ENCODE data around the gene TNFRSF6B. TPM values are rescaled to one million over a fixed set of nuclear protein-coding genes. Genes with fewer than 3 reads are reported as not detected.

TNFRSF6B gene
- total RNA-seq, 1 donor from 2014 or later, result 2.8 TPM

DNA sequence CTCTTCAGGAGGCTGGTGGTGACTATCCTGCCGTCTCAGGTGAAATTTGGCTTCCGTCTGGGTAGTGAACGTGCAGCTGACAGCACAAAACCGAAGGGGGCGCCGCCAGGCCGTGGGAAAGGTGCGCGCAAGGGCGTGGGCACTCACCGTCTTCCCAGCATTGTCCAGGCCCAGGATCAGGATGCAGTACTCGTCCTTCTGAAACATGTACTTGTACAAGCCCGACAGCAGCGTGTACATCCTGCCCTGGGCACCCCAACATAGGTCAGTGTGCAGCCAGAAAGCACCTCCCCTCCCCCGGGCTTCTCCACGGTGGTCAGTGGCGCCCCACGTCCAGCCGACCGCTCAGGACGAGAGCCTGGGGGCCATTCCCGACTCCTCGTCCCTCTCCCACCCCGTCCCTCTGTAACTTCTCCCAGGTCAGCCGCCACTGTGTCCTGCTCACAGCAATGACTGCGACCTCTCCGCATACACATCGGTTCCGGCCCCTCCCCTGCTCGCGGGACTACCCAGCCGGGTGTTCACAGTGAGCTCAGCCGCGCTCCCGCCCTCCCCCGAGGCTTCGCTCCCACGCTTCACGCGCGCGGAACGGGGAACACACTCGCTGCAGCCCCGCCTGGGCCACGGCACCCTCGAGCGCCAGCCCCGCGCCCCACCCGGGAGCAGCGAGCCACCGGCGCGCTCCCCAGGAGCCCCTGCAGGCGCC is 10.6 kb downstream of the TNFRSF6B start:
- H3K27ac Mint-ChIP-seq (ENCODE audit: unreplicated experiment), result peak overlapping the region; percentile 77
- Histone ChIP-seq H3K4me1 (ENCODE audit: insufficient read depth, low read length) (peaks cover 17% of the 10 kb centered on the region), H3K9ac (ENCODE audit: low read length) (peak overlapping the region; percentile 79), H3K27ac (ENCODE audit: low read depth, low read length) (peak overlapping the region; percentile 63), H3K79me2 (ENCODE audit: insufficient read depth, low read length) (peaks cover 82% of the 10 kb centered on the region), H3K9me3 (ENCODE audit: insufficient read depth, low read depth, low read length) (no peaks in the 10 kb centered on the region), H3K36me3 (ENCODE audit: insufficient read depth, low read length) (peaks cover 20% of the 10 kb centered on the region), H2AFZ (ENCODE audit: low read depth, low read length) (peak overlapping the region; percentile 81), H3K27me3 (ENCODE audit: insufficient read depth, low read length) (no peaks in the 10 kb centered on the region), H3K4me3 (ENCODE audit: insufficient read depth, low read depth, low read length) (peak overlapping the region; percentile 77), H4K20me1 (ENCODE audit: insufficient read depth, low read length) (peaks cover 49% of the 10 kb centered on the region), H3K4me2 (ENCODE audit: low read length) (peak overlapping the region; percentile 89)
- DNase-seq (ENCODE audit: low read depth) (no peak), FAIRE-seq (no peak)
- peaks cover 13% of the 10 kb centered on the region for H3K36me3 Mint-ChIP-seq (ENCODE audit: low read depth, unreplicated experiment)
- peaks cover 12% of the 10 kb centered on the region for H3K4me1 Mint-ChIP-seq (ENCODE audit: low read depth, unreplicated experiment)
- peak overlapping the region; percentile 91 for H3K4me3 Mint-ChIP-seq (ENCODE audit: unreplicated experiment)
- TF ChIP-seq EZH2 (IDR thresholded peaks at IDR 0.05; ENCODE audit: insufficient read depth, low read length), result no peak
- TF ChIP-seq, protein P1, sequence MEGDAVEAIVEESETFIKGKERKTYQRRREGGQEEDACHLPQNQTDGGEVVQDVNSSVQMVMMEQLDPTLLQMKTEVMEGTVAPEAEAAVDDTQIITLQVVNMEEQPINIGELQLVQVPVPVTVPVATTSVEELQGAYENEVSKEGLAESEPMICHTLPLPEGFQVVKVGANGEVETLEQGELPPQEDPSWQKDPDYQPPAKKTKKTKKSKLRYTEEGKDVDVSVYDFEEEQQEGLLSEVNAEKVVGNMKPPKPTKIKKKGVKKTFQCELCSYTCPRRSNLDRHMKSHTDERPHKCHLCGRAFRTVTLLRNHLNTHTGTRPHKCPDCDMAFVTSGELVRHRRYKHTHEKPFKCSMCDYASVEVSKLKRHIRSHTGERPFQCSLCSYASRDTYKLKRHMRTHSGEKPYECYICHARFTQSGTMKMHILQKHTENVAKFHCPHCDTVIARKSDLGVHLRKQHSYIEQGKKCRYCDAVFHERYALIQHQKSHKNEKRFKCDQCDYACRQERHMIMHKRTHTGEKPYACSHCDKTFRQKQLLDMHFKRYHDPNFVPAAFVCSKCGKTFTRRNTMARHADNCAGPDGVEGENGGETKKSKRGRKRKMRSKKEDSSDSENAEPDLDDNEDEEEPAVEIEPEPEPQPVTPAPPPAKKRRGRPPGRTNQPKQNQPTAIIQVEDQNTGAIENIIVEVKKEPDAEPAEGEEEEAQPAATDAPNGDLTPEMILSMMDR (IDR thresholded peaks at IDR 0.05; ENCODE audit: insufficient read depth, low read depth, low read length), result peak; percentile 14
- H3K27me3 Mint-ChIP-seq (ENCODE audit: low read depth, unreplicated experiment), result no peaks in the 10 kb centered on the region
- no peaks in the 10 kb centered on the region for H3K9me3 Mint-ChIP-seq (ENCODE audit: unreplicated experiment)

GRCh38 chr20:63707558-63708300 is 11.3 kb downstream of the TNFRSF6B start, which contains the start of the genes ARFRP1 and ZGPAT:
Gene ARFRP1 (minus strand): TSS chr20:63707976. CDS start chr20:63707091, 885 bp downstream.
Gene ZGPAT (plus strand): TSS chr20:63708039. CDS start chr20:63708581, 542 bp downstream.
- Histone ChIP-seq H3K4me1 (ENCODE audit: insufficient read depth, low read length) (peaks cover 17% of the 10 kb centered on the region), H3K27me3 (ENCODE audit: insufficient read depth, low read length) (no peaks in the 10 kb centered on the region), H3K36me3 (ENCODE audit: insufficient read depth, low read length) (peaks cover 25% of the 10 kb centered on the region), H3K9ac (ENCODE audit: low read length) (peak within 1 kb of the TSS; percentile 79), H3K27ac (ENCODE audit: low read depth, low read length) (peak within 1 kb of the TSS; percentile 63), H3K4me2 (ENCODE audit: low read length) (peak within 1 kb of the TSS; percentile 89), H3K4me3 (ENCODE audit: insufficient read depth, low read depth, low read length) (peak within 1 kb of the TSS; percentile 77), H3K9me3 (ENCODE audit: insufficient read depth, low read depth, low read length) (no peaks in the 10 kb centered on the region), H4K20me1 (ENCODE audit: insufficient read depth, low read length) (peaks cover 56% of the 10 kb centered on the region), H2AFZ (ENCODE audit: low read depth, low read length) (peak within 1 kb of the TSS; percentile 81), H3K79me2 (ENCODE audit: insufficient read depth, low read length) (peaks cover 86% of the 10 kb centered on the region)
- Mint-ChIP-seq H3K27me3 (ENCODE audit: low read depth, unreplicated experiment) (no peaks in the 10 kb centered on the region), H3K27ac (ENCODE audit: unreplicated experiment) (peak within 1 kb of the TSS; percentile 77), H3K9me3 (ENCODE audit: unreplicated experiment) (peaks cover 6% of the 10 kb centered on the region), H3K36me3 (ENCODE audit: low read depth, unreplicated experiment) (peaks cover 18% of the 10 kb centered on the region), H3K4me3 (ENCODE audit: unreplicated experiment) (peak within 1 kb of the TSS; percentile 91), H3K4me1 (ENCODE audit: low read depth, unreplicated experiment) (peaks cover 12% of the 10 kb centered on the region)
- peak; percentile 55 for DNase-seq (ENCODE audit: low read depth)
- TF ChIP-seq, protein P1 (IDR thresholded peaks at IDR 0.05; ENCODE audit: insufficient read depth, low read depth, low read length), result no peak
- TF ChIP-seq EZH2 (IDR thresholded peaks at IDR 0.05; ENCODE audit: insufficient read depth, low read length), result no peak
- FAIRE-seq, result no peak

Data from astrocyte (in vitro differentiated cells and primary cell).